NCI-H510A treated with DMSO at 0.1 percent for 48 hours (cell line): ENCODE measurements around the gene USP30.

Source experiments
- DNase-seq: peaks from one replicate; lab custom pipeline; 2025; lab: John Stamatoyannopoulos, UW

Gene USP30

GRCh38 chr12:109098183-109098604, 45.8 kb downstream of the USP30 start:
- DNase-seq: no peak

- DNase-seq: no peak
Observed at GRCh38 chr12:109098651-109099050, 46.3 kb downstream of the USP30 start.

- DNase-seq: no peak
Observed at GRCh38 chr12:109099431-109100020, 47.1 kb downstream of the USP30 start.

- no peak for DNase-seq
Observed at GRCh38 chr12:109100741-109101140, 48.4 kb downstream of the USP30 start.

GRCh38 chr12:109102491-109102890, 50.1 kb downstream of the USP30 start:
- DNase-seq: no peak

GRCh38 chr12:109105176-109105575, 52.8 kb downstream of the USP30 start:
- DNase-seq: no peak

- no peak for DNase-seq
Observed at GRCh38 chr12:109109746-109110350, 57.5 kb downstream of the USP30 start.

- DNase-seq: peak; percentile 69
Observed at GRCh38 chr12:109110988-109111495, 58.7 kb downstream of the USP30 start.

GRCh38 chr12:109112720-109113465, 60.5 kb downstream of the USP30 start:
- DNase-seq: no peak

GRCh38 chr12:109113661-109114321, 61.4 kb downstream of the USP30 start:
- no peak for DNase-seq

- no peak for DNase-seq
Observed at GRCh38 chr12:109114644-109115043, 62.3 kb downstream of the USP30 start.

GRCh38 chr12:109115404-109115757, 63.0 kb downstream of the USP30 start:
- no peak for DNase-seq

GRCh38 chr12:109115758-109116610, 63.6 kb downstream of the USP30 start, which contains the start of gene ACACB:
Gene ACACB (plus strand): TSS chr12:109116587. CDS start chr12:109139406, 22,819 bp downstream.
- no peak for DNase-seq

GRCh38 chr12:109116611-109116949, 64.2 kb downstream of the USP30 start:
- no peak for DNase-seq

GRCh38 chr12:109120095-109120494, 67.7 kb downstream of the USP30 start:
- no peak for DNase-seq

GRCh38 chr12:109120557-109120956, 68.2 kb downstream of the USP30 start:
- no peak for DNase-seq

GRCh38 chr12:109121346-109121880, 69.0 kb downstream of the USP30 start:
- no peak for DNase-seq

- no peak for DNase-seq
Observed at GRCh38 chr12:109124878-109125648, 72.7 kb downstream of the USP30 start.

GRCh38 chr12:109125791-109126190, 73.4 kb downstream of the USP30 start:
- DNase-seq: no peak

- no peak for DNase-seq
Observed at GRCh38 chr12:109126784-109127183, 74.4 kb downstream of the USP30 start.
